OCI-LY7 (cell line): ENCODE results near the gene KLK7. TPM values are rescaled to one million over a fixed set of nuclear protein-coding genes. Genes with fewer than 3 reads are reported as not detected.

Source experiments
- BruUV-seq: library from RNA; stranded (reverse); fragments of 400-500 nt; replicated peaks from 2 replicates; lab custom pipeline; 2021; lab: Mats Ljungman, UMichigan
- CTCF ChIA-PET: fragments of 300-600 bp; sonication (Branson Sonifier 250); formaldehyde crosslinking; loops from one replicate; lab custom pipeline; 2022; ENCODE audit warnings: antibody characterized with exemption; ENCODE audit not compliant: unreplicated experiment; lab: Charles Lee
- POLR2A ChIA-PET: fragments of 300-600 bp; sonication (Branson Sonifier 250); formaldehyde crosslinking; loops from one replicate; lab custom pipeline; 2022; ENCODE audit warnings: antibody characterized with exemption; lab: Charles Lee
- DNase-seq: peaks from one replicate; pipeline ENCODE4 v3.0.0-alpha.2; 2015; ENCODE audit warnings: low spot score
- H2AFZ ChIP-seq: fragments of 200-600 bp; sonication (generic), shearing (Covaris generic); 2 replicates; pipeline ENCODE4 v1.6.1; 2014; ENCODE audit warnings: mild to moderate bottlenecking, antibody characterized with exemption, low read length, moderate library complexity
- H3K27ac ChIP-seq: fragments of 200-600 bp; sonication (generic); 2 replicates; pipeline ENCODE4 v1.5.1; 2014; ENCODE audit warnings: mixed run types, low read depth, mild to moderate bottlenecking, moderate library complexity, low read length, inconsistent platforms; ENCODE audit not compliant: poor library complexity, severe bottlenecking
- H3K36me3 ChIP-seq: fragments of 200-600 bp; sonication (generic); 2 replicates; pipeline ENCODE4 v1.6.1; 2014; ENCODE audit warnings: mild to moderate bottlenecking, antibody characterized with exemption, low read length, moderate library complexity, mixed read lengths; ENCODE audit not compliant: insufficient read depth
- H3K4me1 ChIP-seq: fragments of 200-600 bp; sonication (generic); 2 replicates; pipeline ENCODE4 v1.5.1; 2014; ENCODE audit warnings: mild to moderate bottlenecking, low read length; ENCODE audit not compliant: insufficient read depth, poor library complexity, severe bottlenecking
- H3K4me2 ChIP-seq: fragments of 200-600 bp; sonication (generic); 2 replicates; pipeline ENCODE4 v1.6.1; 2014; ENCODE audit warnings: mild to moderate bottlenecking, low read length
- H3K4me3 ChIP-seq: fragments of 200-600 bp; sonication (generic); 2 replicates; pipeline ENCODE4 v1.5.1; 2014; ENCODE audit warnings: mild to moderate bottlenecking, low read depth, low read length; ENCODE audit not compliant: poor library complexity, severe bottlenecking
- H3K79me2 ChIP-seq: fragments of 200-600 bp; sonication (generic); 2 replicates; pipeline ENCODE4 v1.6.1; 2016; ENCODE audit warnings: low read depth, mild to moderate bottlenecking, low read length, moderate library complexity, mixed read lengths; ENCODE audit not compliant: insufficient read depth
- H3K9me2 ChIP-seq: fragments of 200-600 bp; sonication (generic); 2 replicates; pipeline ENCODE4 v1.6.1; 2016; ENCODE audit warnings: mild to moderate bottlenecking, low read length, mixed read lengths; ENCODE audit not compliant: insufficient read depth
- H3K9me3 ChIP-seq: fragments of 200-600 bp; sonication (generic); 2 replicates; pipeline ENCODE4 v1.6.1; 2014; ENCODE audit warnings: mild to moderate bottlenecking, mixed run types, low read length, mixed read lengths
- H4K20me1 ChIP-seq: fragments of 200-600 bp; sonication (generic); 2 replicates; pipeline ENCODE4 v1.6.1; 2014; ENCODE audit warnings: mild to moderate bottlenecking, antibody characterized with exemption, low read length, moderate library complexity, mixed read lengths; ENCODE audit not compliant: insufficient read depth
- EZH2phosphoT487 ChIP-seq: fragments of 200-600 bp; sonication (generic); IDR thresholded peaks from 2 replicates; pipeline ENCODE4 v1.6.1; 2018; ENCODE audit warnings: low read depth, borderline replicate concordance, mild to moderate bottlenecking, mixed run types, antibody characterized with exemption, low read length, moderate library complexity, mixed read lengths
- intact Hi-C: fragments of 100-400 bp; cut with micrococcal nuclease; formaldehyde crosslinking; loops from one replicate; pipeline ENCODE4 v1.10.0; 2022; ENCODE audit not compliant: unreplicated experiment
- total RNA-seq, 2 experiments: library from RNA; depleted of rRNA in 1 of 2; stranded (reverse); fragments of >200 nt in 1 of 2; shearing (Covaris generic) in 1 of 2; gene quantifications; 2 replicates each; pipeline ENCODE4 v1.2.3, GENCODE V29; 2014 to 2022
- TF ChIP-seq, protein P1 (sequence below): fragments of 200-600 bp; sonication (generic); conservative IDR thresholded peaks from 2 replicates; pipeline ENCODE4 v1.5.1; 2014; ENCODE audit warnings: mild to moderate bottlenecking, antibody characterized with exemption, low read length, moderate library complexity, mixed read lengths

The KLK7 gene
- total RNA-seq, 2 experiments from 2014 or later: not detected

DNA sequence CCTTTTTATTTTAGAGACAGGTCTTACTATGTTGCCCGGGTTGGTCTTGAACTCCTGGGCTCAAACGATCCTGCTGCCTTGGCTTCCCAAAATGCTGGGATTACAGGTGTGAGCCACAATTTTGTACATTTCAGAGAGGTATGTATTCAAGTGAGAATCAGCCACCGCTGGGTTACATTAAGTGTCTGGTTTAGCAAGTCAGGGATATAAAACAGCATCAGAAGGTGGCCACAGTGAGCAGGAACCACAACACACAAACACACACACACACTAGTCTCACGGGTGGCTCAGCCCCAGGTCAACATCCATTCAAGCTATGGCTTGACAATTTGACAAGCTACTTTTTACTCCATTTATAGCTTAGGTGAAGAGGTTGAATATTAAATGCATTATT, 51.0 kb downstream of the KLK7 start:
- H4K20me1 ChIP-seq: no peaks in the 10 kb centered on the region
- H3K4me3 ChIP-seq: no peak overlapping the region
- no peak overlapping the region for H2AFZ ChIP-seq
- ChIA-PET POLR2A (no interaction called here), CTCF (no interaction called here)
- BruUV-seq: no TSS peak
- no peaks in the 10 kb centered on the region for H3K36me3 ChIP-seq
- TF ChIP-seq, protein P1, sequence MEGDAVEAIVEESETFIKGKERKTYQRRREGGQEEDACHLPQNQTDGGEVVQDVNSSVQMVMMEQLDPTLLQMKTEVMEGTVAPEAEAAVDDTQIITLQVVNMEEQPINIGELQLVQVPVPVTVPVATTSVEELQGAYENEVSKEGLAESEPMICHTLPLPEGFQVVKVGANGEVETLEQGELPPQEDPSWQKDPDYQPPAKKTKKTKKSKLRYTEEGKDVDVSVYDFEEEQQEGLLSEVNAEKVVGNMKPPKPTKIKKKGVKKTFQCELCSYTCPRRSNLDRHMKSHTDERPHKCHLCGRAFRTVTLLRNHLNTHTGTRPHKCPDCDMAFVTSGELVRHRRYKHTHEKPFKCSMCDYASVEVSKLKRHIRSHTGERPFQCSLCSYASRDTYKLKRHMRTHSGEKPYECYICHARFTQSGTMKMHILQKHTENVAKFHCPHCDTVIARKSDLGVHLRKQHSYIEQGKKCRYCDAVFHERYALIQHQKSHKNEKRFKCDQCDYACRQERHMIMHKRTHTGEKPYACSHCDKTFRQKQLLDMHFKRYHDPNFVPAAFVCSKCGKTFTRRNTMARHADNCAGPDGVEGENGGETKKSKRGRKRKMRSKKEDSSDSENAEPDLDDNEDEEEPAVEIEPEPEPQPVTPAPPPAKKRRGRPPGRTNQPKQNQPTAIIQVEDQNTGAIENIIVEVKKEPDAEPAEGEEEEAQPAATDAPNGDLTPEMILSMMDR: no peak
- no peak for TF ChIP-seq EZH2phosphoT487
- no peak overlapping the region for H3K27ac ChIP-seq
- intact Hi-C loops: no loop called here
- no peaks in the 10 kb centered on the region for H3K4me1 ChIP-seq
- no peaks in the 10 kb centered on the region for H3K79me2 ChIP-seq
- H3K9me2 ChIP-seq: no peaks in the 10 kb centered on the region
- H3K9me3 ChIP-seq: no peaks in the 10 kb centered on the region
- DNase-seq: no peak
- H3K4me2 ChIP-seq: no peak overlapping the region

DNA sequence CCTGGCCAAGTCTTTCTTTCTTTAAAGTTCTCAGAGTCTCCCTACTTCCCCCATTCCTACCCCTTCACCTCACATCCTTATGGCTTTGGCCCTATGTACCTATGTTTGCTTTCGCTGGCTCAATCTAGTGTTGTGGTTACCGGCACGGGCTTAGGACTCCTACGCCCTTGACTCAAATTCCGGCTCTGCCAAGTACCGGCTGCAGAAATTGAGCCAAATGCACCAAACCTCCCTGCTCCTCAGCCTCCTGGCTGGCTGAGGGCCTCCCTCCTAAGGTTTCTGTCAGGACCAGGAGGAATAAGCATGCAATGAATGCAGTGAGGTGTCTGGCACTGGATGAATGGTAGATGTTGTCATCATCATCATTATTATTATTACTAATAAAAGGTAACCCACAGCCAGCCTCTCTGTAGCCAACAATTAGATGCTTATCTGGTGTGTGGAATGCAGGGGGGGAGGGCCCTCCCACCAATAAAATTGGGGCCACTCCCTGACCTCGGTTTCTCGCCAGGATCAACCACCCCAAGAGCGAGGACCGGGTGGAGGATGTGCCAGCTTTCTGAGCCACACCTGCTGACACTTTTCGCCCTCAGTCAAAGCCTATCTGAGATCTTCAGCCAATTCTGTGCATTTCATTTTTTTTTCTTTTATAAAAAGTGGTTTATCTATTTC, 51.6 kb downstream of the KLK7 start:
- Histone ChIP-seq H3K36me3 (no peaks in the 10 kb centered on the region), H3K27ac (no peak overlapping the region), H3K79me2 (no peaks in the 10 kb centered on the region), H4K20me1 (no peaks in the 10 kb centered on the region), H3K9me2 (no peaks in the 10 kb centered on the region), H3K4me2 (no peak overlapping the region), H3K4me3 (no peak overlapping the region), H3K9me3 (no peaks in the 10 kb centered on the region), H3K4me1 (no peaks in the 10 kb centered on the region), H2AFZ (no peak overlapping the region)
- BruUV-seq: no TSS peak
- intact Hi-C loops: no loop called here
- no peak for TF ChIP-seq EZH2phosphoT487
- TF ChIP-seq, protein P1: no peak
- DNase-seq: no peak
- ChIA-PET POLR2A (no interaction called here), CTCF (no interaction called here)

DNA sequence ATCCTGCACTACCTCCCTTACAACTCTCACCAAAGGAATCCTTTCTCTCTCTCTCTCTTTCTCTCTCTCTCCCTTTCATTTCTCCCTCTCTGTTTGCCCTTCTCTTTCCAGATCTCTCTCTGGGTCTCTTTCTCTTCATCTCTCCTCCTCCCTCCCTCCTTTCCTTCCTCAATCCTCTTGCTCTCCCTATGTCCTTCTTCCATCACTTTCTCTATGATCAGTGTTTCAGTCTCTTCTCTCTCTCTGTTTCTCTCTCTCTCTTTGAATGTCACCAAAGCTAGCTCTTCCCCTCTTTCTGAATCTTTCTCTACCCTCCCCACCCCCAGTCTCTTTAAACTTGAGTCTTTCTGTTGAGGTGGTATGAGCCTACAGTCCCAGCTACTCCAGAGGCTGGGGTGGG, 52.7 kb downstream of the KLK7 start:
- DNase-seq: no peak
- no peak overlapping the region for H2AFZ ChIP-seq
- no peak overlapping the region for H3K4me2 ChIP-seq
- H3K79me2 ChIP-seq: no peaks in the 10 kb centered on the region
- no peaks in the 10 kb centered on the region for H3K4me1 ChIP-seq
- ChIA-PET CTCF (no interaction called here), POLR2A (no interaction called here)
- no peaks in the 10 kb centered on the region for H3K9me2 ChIP-seq
- no peaks in the 10 kb centered on the region for H3K9me3 ChIP-seq
- TF ChIP-seq EZH2phosphoT487: no peak
- TF ChIP-seq, protein P1: no peak
- H4K20me1 ChIP-seq: no peaks in the 10 kb centered on the region
- no peak overlapping the region for H3K4me3 ChIP-seq
- no peak overlapping the region for H3K27ac ChIP-seq
- BruUV-seq: no TSS peak
- no peaks in the 10 kb centered on the region for H3K36me3 ChIP-seq
- intact Hi-C loops: no loop called here
